Measurements from ENCODE around the gene NUP188. TPM values are rescaled to one million over a fixed set of nuclear protein-coding genes. Genes with fewer than 3 reads are reported as not detected.
"Not testable (repeated sequence)": the region's sequence is repeated elsewhere in the genome, so short reads cannot be mapped to it uniquely, and the experiment has no call there.

Gene NUP188
- total RNA-seq, 2 donors from 2014 or later: 33.2 to 34.1 TPM

DNA sequence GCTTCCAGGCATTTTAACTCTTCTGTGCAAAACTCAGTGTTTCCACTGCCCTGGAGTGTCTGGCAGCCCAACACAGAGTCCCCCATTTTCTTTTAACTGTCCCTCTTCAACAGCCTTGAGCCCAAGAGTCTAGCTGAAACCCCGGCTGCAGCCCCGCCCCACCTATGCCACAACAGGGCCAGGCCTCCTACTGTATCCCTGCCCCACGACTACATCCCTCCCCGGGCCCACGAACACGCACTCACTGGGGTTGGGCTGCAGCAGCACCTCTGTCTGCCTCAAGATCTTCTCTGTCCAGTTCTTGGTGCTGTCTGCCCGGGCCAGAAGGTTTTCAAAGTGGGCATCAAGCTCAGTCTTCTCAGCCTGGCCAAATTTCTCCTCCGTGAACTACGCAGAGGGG lies 74.5 kb downstream of the NUP188 start:
- DNase-seq (ENCODE audit: low spot score): no peak
- intact Hi-C loops (cut with DNase I): no loop called here

DNA sequence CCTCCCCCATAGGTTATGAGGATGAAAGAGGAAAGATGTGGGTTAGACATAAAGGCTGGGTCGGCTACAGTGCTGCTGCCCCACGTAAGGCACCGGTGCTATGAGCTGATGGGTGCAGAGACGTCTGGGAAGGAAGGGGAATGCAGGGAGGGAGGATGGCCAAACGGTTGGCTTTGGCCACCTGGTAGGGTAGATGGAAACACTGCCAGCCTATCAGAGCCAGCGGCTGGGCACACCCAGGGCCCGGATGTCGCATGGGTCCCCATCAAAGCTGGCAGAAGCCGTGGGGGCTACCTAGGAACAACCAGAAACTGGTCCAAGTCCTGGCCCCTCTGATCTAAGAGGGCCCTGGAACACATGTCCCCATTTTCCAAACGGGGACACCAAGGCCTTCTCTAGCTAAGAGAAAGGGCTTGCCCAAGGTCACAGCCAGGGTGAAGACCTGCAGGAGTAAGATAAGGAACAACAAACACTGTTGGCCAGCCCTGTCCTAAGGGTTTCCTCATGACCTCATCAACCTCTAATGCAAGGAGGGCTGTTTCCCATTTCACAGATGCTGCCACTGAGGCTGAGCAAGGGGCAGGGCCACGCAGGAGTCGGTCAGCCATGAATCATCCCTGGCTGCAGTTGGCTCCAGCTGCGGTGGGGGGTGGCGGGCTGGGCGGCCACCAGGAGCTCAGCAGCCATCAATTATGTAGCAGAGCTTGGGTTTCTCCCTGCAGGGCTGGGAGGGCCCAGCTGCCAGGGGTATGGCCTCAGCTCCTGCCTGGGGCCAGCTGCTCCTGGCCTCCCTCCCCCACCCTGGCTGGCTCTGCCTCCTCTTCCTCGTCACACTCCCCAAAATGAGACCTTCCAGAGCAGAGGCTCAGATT lies 75.8 kb downstream of the NUP188 start:
- intact Hi-C loops (cut with DNase I): no loop called here
- peak; percentile 86 for DNase-seq (ENCODE audit: low spot score)

DNA sequence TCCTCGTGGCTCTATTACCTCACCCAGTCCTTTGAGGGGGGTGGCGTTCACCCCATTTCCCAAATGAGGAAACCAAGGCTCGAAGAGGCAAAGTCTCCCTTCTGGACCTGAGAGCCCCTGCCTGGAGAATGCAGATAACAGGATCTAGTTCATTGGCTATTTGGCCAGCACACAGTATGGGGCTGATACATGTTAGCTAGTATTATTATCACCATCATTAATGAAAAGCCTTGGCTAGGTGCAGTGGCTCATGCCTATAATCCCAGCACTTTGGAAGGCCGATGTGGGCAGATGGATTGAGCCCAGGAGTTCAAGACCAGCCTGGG lies 76.4 kb downstream of the NUP188 start:
- intact Hi-C loops (cut with DNase I): no loop called here
- DNase-seq (ENCODE audit: low spot score): no peak

DNA sequence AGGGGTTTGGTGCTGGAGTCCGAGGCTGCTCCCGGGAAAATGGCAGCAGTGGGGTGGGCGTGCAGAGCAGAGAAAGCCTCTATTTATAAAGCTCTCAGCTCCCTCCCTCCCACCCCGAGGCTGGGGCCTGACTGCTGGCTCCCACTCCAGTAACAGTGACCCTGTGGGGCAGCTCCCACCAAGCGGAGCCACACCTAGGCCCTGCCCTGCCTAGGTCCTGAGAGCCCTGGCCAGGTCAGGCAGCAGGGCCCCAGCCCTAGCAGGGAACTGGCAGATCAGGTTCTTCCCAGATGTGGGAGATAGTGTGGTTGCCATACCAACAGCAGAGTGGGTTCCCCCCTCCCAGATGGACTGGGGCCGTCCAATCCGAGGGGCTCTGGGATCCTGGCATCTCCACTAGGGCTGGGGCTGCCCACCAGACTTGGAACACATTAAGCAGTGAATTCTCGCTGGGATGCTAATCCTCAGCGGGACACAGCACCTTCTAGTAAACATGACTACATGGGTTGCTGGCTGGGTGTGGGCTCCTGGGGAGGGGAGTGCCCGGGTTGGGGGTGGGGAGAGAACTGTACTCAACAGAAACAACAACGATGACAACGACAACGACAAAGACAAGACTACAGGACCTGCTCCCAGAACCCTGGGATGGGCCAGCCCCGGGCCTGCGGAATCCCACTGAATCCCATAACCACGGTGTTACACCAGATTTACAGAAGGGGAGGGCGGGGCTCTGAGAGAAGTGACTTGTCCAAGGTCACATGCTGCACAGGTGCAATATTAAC lies 79.1 kb downstream of the NUP188 start:
- intact Hi-C loops (cut with DNase I): no loop called here
- DNase-seq (ENCODE audit: low spot score): no peak

DNA sequence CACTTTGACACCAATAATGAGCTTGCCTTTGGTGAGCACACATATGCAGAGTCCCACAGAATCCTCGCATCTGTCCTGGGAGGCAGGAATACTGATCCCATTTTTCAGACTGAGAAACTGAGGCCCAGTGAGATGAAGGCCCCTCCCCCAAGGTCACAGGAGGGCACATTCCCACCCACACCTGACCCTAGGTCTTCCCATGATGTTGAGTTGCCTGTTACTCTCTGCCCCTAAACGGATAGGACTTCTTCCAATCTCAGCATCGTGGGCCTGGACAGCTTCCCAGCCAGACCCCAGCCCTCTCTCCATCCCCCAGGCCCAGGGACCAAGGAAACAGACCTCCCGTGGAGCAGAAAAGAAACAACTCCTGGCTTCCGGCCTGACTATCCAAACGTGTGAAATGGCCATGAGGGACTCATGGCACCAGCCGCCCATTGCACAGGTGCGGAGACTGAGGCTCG lies 79.8 kb downstream of the NUP188 start:
- no peak for DNase-seq (ENCODE audit: low spot score)
- intact Hi-C loops (cut with DNase I): no loop called here

DNA sequence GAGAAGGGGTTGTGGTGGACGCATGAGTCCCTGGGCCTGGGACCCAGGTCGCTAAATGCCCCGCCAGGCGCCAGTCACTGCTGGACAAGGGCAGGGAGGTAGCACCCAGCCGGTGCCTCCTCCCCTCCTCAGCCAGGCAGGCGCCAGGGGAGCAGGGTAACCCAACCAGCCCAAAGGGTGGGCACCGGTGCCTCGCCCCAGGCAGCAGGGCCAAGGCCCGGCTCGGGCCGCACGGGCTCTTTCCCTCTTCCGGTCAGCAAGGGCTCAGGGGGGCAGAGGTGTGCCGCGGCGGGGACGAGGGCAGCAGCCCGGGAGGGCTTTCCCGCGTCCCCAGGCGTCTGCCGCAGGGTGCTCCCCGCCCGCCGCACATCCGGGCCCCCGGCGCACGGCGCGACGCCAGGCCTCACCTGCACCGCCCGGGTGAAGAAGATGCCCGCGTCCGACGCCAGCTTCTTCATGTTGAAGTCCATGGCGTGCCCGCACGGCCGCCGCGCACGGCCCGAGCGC lies 80.2 kb downstream of the NUP188 start:
- DNase-seq (ENCODE audit: low spot score): no peak
- intact Hi-C loops (cut with DNase I): no loop called here

DNA sequence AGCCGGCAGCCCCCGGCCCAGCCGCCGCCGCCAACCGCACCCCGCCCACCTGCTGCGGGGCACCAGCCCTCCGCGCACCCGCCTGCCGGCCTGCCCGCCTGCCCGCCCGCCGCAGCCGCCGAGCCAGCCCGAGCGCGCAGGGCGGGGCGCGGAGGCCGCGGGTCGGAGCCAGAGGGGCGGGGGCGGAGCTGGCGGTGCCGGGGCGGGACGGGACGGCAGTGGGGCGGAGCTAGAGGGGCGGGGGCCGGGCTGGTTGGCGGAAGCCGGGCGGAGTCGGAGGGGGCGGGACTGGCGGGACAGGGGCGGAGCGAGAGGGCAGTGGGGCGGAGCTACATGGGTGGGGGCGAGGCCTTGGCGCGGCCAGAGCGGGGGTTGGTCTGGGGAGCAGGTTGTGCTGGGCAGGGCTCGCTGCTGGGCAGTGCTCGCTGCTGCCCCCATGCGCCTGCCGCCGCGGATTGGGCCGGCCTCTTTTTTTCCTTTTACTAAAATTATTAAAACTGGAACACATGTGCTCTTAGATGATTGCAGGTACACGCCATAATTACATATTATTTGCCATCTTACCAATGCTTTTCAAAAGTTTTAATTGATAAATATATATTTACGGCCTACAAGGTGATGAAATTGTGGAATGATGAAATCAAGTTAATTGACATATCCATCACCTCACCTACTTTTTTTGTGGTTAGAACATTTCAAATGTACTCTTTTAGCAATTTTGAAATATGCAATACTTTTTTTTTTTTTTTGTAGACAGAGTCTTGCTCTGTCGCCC lies 80.9 kb downstream of the NUP188 start, which contains the start of gene SH3GLB2:
Gene SH3GLB2 (minus strand): TSS at position 140 of the 775 bp plus-strand sequence. CDS start 177 bp downstream, outside the sequence.
- DNase-seq (ENCODE audit: low spot score): peak; percentile 99
- intact Hi-C loops (cut with DNase I): no loop called here

DNA sequence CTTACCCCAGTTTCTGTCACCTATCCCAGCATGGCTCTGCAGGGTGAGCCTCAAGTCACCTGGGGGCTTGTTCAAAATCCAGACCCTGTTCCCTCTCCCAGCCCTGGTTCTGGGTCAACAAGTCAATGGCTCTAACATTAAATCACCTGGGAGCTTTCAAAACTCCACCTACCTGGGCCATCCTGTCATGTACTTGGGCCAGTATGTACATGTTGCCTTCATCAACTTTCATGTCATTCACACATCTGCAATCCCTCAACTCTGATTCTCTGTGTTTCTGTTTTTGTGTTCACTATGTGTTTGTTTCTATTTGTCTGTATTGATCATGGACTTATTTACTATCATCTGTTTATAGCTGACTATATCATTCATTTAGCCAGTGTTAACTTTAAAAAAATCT lies 82.7 kb downstream of the NUP188 start:
- DNase-seq (ENCODE audit: low spot score): no peak
- intact Hi-C loops (cut with DNase I): no loop called here

DNA sequence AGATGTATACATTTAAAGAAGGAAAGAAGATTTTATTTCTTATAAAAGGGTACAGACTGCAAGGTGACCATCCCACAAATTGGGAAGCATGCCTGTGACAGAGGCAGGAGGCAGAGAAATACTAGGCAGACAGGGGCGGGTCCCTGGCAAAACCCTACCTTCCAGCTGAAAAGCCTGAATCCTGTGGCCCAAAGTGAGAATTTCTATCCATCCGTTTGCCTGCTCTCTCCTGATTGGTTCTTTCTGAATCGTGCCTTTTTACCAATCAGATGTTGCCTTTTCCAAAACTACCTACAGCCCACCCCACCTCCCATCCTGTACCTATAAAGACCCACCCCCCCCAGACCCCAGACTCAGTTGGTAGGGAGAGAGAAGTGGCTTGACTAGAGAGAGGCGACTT lies 84.0 kb downstream of the NUP188 start:
- intact Hi-C loops (cut with DNase I): no loop called here
- DNase-seq (ENCODE audit: low spot score): no peak

DNA sequence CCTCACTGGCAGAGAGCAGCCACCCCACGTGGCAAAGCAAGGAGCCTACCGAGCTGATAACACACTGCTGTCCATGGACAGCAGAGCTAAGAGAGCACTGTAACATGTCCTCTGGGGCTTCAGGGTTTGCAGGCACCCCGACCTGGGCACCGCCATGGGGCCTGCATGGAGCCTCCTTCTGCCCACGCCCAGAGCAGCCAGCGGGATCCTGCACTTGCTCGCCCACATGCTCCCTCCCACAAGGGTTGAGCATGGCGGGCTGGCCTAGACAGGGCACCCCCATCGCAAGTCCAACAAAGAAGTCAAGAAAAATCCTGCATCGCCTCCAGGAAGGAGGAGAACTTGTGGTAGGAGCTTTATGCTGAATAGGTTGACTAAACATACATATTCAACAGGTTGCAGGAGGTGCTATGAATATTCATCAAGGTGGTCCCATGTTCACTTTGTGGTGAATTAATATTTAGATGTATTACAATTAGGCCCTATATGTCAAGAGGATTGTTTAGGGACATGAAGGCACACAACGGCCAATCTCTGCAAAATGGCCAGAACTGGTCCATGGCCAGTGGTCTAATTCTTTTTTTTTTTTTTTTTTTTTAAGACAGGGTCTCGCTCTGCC lies 85.2 kb downstream of the NUP188 start:
- intact Hi-C loops (cut with DNase I): no loop called here

DNA sequence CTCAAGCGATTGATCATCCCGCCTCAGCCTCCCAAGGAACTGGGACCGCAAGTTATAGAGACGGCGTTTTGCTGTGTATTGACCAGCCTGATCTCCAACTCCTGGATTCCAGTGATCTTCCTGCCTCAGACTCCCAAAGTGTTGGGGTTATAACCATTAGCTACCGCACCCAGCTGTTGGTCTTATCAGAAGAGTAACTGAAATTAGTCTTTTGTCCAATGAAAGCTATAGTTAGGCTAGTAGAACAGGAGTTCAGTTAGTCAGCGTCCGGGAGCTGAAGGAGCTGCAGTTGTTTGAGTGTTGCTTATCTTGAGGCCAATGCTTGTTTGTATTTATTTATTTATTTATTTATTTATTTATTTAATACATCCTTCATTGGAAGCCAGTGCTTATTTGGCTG lies 85.7 kb downstream of the NUP188 start:
- intact Hi-C loops (cut with DNase I): no loop called here
- no peak for DNase-seq (ENCODE audit: low spot score)

More for the DNA sequence above, 85.2 kb downstream of the NUP188 start:
- peak; percentile 60 for DNase-seq (ENCODE audit: low spot score)

DNA sequence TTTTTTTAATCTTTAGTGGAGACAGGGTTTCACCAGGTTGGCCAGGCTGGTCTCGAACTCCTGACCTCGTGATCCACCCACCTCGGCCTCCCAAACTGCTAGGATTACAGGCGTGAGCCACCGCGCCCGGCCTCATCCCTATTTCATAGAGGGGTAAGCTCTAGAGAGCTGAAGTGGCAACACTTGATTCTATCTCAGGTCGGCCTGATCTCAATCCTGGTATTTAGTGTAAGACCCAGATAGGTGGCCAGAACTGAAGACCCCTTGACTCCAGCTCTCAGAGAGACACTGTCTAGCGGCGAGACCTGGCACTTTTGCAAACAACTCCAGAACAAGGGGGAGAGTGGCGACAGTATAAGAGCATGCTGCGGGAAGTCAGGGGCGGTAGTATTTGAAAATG lies 88.3 kb downstream of the NUP188 start:
- DNase-seq (ENCODE audit: low spot score); intact Hi-C loops (cut with DNase I): not testable (repeated sequence)

DNA sequence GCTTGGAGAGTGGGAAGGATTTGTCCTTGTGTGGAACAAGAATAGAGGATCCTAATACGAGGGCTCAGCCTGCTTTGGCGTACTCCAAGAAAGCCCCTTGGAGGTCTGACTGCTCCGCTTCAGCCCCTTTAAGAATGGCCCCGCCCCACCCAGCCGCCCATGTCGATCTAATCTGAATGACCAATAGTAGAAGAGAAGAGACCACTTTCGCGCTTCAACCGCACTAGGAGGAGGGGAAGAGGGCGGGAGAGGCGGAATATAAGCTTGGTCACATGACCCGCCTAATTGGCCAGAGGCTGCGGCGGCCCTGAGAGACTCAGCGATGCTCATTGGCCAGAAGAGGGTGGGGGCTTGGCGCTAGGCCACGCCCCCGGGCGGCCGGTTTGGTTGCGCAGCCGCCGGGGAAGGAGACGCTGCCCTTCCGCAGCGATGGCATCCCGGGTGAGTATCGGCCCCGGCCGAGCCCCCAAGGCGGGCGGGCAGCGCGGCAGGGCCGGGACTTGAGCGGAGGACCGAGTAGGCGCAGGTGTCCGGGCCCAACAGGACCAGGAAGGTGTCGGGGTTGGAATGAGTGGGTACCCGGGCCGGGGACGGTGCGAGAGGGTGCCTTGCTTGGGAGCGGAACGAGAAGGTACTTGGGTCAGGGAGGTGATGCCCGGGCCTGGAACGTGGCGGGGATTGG lies 88.9 kb downstream of the NUP188 start, which contains the start of gene MIGA2:
Gene MIGA2 (plus strand): TSS at position 386 of the 682 bp plus-strand sequence. CDS start 3,969 bp downstream, outside the sequence.
- intact Hi-C loops (cut with DNase I): no loop called here
- DNase-seq (ENCODE audit: low spot score): peak; percentile 99

DNA sequence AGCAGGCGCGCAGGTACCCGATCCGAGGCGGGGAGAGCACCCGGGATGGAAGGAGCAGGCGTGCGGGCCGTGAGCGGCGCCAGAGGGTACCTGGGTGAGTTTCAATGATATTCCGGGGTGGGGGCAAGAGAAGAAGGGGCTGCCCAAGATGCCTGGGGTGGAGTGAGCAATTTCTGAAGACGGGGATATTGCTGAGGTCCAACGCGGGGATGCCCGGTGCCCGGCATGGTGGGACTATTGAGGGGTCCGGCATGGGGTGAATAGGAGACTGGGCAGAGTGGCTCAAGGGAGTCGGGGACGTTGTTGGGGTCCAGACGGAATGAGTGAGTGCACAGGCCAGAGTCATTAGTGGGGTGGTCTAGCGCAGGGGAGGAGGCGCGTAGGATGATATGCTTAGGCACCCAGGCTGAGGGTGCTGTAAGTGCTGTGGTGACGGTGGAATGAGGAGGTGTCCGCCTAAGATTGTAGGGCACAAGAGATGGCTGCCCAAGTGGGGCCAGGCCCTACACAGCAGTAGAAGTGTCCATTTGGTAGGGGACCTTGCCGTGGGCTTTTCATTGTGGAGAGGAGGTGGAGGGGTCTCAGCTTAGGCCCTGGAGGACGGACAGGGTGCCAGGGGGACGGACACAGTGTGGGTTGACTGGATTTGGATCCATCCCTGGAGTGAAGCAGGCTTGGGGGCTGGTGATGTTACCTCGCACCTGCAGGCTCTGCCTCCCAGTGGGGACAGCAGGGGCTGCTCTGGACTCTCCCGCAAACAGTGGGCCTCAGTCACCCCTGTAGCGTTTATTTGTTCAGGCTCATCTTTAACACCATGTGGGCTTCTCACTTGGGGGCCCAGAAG lies 89.6 kb downstream of the NUP188 start:
- intact Hi-C loops (cut with DNase I): no loop called here
- no peak for DNase-seq (ENCODE audit: low spot score)

DNA sequence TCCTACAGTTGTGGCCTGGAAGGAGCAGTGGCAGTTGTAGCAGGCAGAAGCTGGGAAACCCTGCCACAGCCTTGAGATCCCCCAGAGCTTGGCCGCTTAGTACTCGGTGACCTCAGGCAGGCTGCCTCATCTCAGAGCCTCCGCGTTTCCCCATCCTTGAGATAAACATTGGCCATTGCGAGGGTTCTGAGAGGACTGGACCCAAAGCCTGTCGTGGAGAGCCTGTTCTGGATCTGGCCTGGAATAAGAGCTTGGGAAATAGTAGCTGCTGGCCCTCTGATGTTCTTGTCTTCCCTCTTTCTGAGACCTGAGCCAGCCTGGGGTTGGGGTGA lies 90.2 kb downstream of the NUP188 start:
- intact Hi-C loops (cut with DNase I): no loop called here
- DNase-seq (ENCODE audit: low spot score): no peak

DNA sequence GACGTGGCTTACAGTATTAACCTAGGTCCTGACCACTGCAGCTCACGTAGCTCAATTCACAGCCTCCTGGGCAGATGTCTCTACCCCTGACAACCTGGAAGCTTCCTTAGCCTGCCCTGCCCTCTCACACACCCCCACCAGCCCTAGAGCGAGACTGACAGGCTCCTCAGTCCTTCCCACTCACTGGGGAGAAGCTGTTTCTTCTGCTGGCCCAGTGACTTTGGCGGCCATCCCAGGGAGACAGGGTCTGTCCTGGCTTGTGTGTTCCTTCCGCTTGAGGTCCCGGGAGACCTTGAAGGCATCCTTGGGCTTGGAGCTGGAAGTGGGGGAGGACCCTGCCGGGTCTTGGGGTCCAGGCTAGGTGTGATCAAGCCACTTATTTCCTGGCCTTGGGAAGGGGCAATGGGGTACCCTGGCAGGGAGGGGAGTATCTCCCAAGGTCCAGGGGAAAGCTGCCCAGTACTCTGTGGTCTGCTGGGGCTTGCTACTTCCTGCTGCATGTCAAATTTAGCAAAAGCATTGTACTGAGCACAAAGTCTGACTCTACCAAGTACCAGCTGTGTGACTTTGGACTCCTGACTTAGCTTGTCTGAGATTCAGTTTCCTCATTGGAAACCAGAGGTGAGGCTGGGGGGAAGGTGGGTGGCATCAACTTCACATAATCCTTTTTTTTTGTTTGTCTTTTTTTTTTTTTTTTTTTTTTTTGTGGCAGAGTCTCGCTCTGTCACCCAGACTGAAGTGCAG lies 90.8 kb downstream of the NUP188 start:
- intact Hi-C loops (cut with DNase I): no loop called here
- no peak for DNase-seq (ENCODE audit: low spot score)

DNA sequence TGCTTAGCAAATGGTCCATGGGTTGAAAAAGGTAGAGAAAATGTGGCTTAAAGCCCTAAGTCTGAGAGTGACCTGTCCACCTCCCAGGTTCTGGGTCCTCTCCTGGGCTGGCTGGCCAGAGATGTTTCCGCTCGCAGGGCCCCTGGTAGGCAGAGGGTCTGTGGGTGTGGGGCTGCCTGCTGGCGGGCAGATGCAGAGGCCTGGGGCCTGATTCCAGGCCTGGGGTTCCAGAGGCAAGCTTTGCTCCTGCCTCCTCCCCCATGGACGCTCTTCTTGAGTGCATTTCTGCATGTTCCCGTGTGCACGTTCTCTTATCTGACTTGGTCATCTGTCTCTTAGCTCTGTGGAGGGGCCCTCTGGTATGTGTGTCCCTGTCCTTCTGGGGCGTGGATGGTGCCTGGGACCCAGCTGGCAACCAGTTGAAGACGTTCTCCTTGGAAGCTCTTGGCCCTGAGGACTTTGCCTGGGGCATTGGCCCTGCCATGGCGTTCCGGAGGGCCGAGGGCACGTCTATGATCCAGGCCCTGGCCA lies 92.7 kb downstream of the NUP188 start:
- intact Hi-C loops (cut with DNase I): no loop called here
- DNase-seq (ENCODE audit: low spot score): no peak
